ENCODE data around the gene TF.
"Not testable (repeated sequence)": the region's sequence is repeated elsewhere in the genome, so short reads cannot be mapped to it uniquely, and the experiment has no call there.

Gene TF

GRCh38 chr3:133779626-133780203, 33.5 kb downstream of the TF start:
- Histone ChIP-seq H2BK15ac (ENCODE audit: low read depth, poor library complexity, severe bottlenecking) (no peak overlapping the region), H2BK5ac (ENCODE audit: low read depth, low read length, poor library complexity, severe bottlenecking) (no peak overlapping the region), H3K4me2 (ENCODE audit: low read length, poor library complexity, severe bottlenecking) (no peak overlapping the region), H2AK5ac (ENCODE audit: low read length, severe bottlenecking) (no peak overlapping the region), H3K18ac (ENCODE audit: low read depth in 1 of 2, low read length in 2 of 2) (no peak overlapping the region), H3K14ac (ENCODE audit: low read length in 2 of 2) (no peak overlapping the region), H3K4me1 (ENCODE audit: control insufficient read depth, insufficient read depth, low read depth, low read length) (no peaks in the 10 kb centered on the region), H3K4ac (ENCODE audit: low read depth in 1 of 2, low read length in 2 of 2) (no peak overlapping the region), H3K27ac (ENCODE audit: low read length, poor library complexity, severe bottlenecking) (no peak overlapping the region), H4K91ac (ENCODE audit: low read length) (no peak overlapping the region), H3K27me3 (ENCODE audit: control insufficient read depth in 1 of 2, insufficient read depth in 1 of 2, low read length in 2 of 2) (peaks cover 10 to 11% of the 10 kb centered on the region in 2 experiments), H2AFZ (ENCODE audit: low read depth, low read length) (no peak overlapping the region), H2BK12ac (ENCODE audit: low read length in 2 of 2) (no peak overlapping the region), H3K23ac (ENCODE audit: low read length in 2 of 2) (no peak overlapping the region), H3K79me1 (replicated peaks; ENCODE audit: low read length, poor library complexity, severe bottlenecking) (no peaks in the 10 kb centered on the region), H3K9me3 (ENCODE audit: control insufficient read depth, low read length) (no peaks in the 10 kb centered on the region), H3K36me3 (ENCODE audit: control insufficient read depth in 1 of 2, insufficient read depth in 2 of 2, low read depth in 1 of 2, low read length in 2 of 2) (no peaks in the 10 kb centered on the region), H3K4me3 (ENCODE audit: insufficient read depth in 1 of 2, low read depth in 1 of 2, low read length in 2 of 2) (no peak overlapping the region), H4K8ac (ENCODE audit: low read length) (no peak overlapping the region), H2BK120ac (ENCODE audit: low read depth, low read length) (no peak overlapping the region), H3K9ac (ENCODE audit: low read length) (no peak overlapping the region)
- no peak for DNase-seq
- WGBS: 63% methylated on average over 4 of the region's 4 CpGs

- not testable (repeated sequence) for H3K36me3 ChIP-seq (ENCODE audit: control insufficient read depth in 1 of 2, insufficient read depth in 2 of 2, low read depth in 1 of 2, low read length in 2 of 2); H3K4me2 ChIP-seq (ENCODE audit: low read length, poor library complexity, severe bottlenecking); H3K9me3 ChIP-seq (ENCODE audit: control insufficient read depth, low read length); H3K4me3 ChIP-seq (ENCODE audit: insufficient read depth in 1 of 2, low read depth in 1 of 2, low read length in 2 of 2); H3K23ac ChIP-seq (ENCODE audit: low read length in 2 of 2); H2AK5ac ChIP-seq (ENCODE audit: low read length, severe bottlenecking); H3K4me1 ChIP-seq (ENCODE audit: control insufficient read depth, insufficient read depth, low read depth, low read length); H3K9ac ChIP-seq (ENCODE audit: low read length); H4K8ac ChIP-seq (ENCODE audit: low read length); DNase-seq; H2BK15ac ChIP-seq (ENCODE audit: low read depth, poor library complexity, severe bottlenecking); H3K14ac ChIP-seq (ENCODE audit: low read length in 2 of 2); H2AFZ ChIP-seq (ENCODE audit: low read depth, low read length); H3K18ac ChIP-seq (ENCODE audit: low read depth in 1 of 2, low read length in 2 of 2); H3K79me1 ChIP-seq (replicated peaks; ENCODE audit: low read length, poor library complexity, severe bottlenecking); H2BK12ac ChIP-seq (ENCODE audit: low read length in 2 of 2); H4K91ac ChIP-seq (ENCODE audit: low read length); H3K27ac ChIP-seq (ENCODE audit: low read length, poor library complexity, severe bottlenecking); H3K4ac ChIP-seq (ENCODE audit: low read depth in 1 of 2, low read length in 2 of 2); H2BK5ac ChIP-seq (ENCODE audit: low read depth, low read length, poor library complexity, severe bottlenecking); H2BK120ac ChIP-seq (ENCODE audit: low read depth, low read length)
- H3K27me3 ChIP-seq (ENCODE audit: control insufficient read depth in 1 of 2, insufficient read depth in 1 of 2, low read length in 2 of 2): peaks cover 10 to 11% of the 10 kb centered on the region in 2 experiments
- WGBS: 68% methylated on average over 5 of the region's 6 CpGs
Measured at GRCh38 chr3:133780756-133781155, 34.6 kb downstream of the TF start.

GRCh38 chr3:133781570-133781969, 35.4 kb downstream of the TF start:
- Histone ChIP-seq H3K36me3 (ENCODE audit: control insufficient read depth in 1 of 2, insufficient read depth in 2 of 2, low read depth in 1 of 2, low read length in 2 of 2) (no peaks in the 10 kb centered on the region), H3K4me3 (ENCODE audit: insufficient read depth in 1 of 2, low read depth in 1 of 2, low read length in 2 of 2) (no peak overlapping the region), H3K23ac (ENCODE audit: low read length in 2 of 2) (no peak overlapping the region), H3K14ac (ENCODE audit: low read length in 2 of 2) (no peak overlapping the region), H3K9me3 (ENCODE audit: control insufficient read depth, low read length) (no peaks in the 10 kb centered on the region), H3K4me1 (ENCODE audit: control insufficient read depth, insufficient read depth, low read depth, low read length) (no peaks in the 10 kb centered on the region), H3K27me3 (ENCODE audit: control insufficient read depth in 1 of 2, insufficient read depth in 1 of 2, low read length in 2 of 2) (peaks cover 10 to 11% of the 10 kb centered on the region in 2 experiments), H3K27ac (ENCODE audit: low read length, poor library complexity, severe bottlenecking) (no peak overlapping the region), H2AK5ac (ENCODE audit: low read length, severe bottlenecking) (no peak overlapping the region), H2AFZ (ENCODE audit: low read depth, low read length) (no peak overlapping the region), H4K91ac (ENCODE audit: low read length) (no peak overlapping the region), H3K18ac (ENCODE audit: low read depth in 1 of 2, low read length in 2 of 2) (no peak overlapping the region), H4K8ac (ENCODE audit: low read length) (no peak overlapping the region), H3K4me2 (ENCODE audit: low read length, poor library complexity, severe bottlenecking) (no peak overlapping the region), H2BK120ac (ENCODE audit: low read depth, low read length) (no peak overlapping the region), H2BK15ac (ENCODE audit: low read depth, poor library complexity, severe bottlenecking) (no peak overlapping the region), H3K4ac (ENCODE audit: low read depth in 1 of 2, low read length in 2 of 2) (no peak overlapping the region), H3K9ac (ENCODE audit: low read length) (no peak overlapping the region), H3K79me1 (replicated peaks; ENCODE audit: low read length, poor library complexity, severe bottlenecking) (no peaks in the 10 kb centered on the region), H2BK5ac (ENCODE audit: low read depth, low read length, poor library complexity, severe bottlenecking) (no peak overlapping the region), H2BK12ac (ENCODE audit: low read length in 2 of 2) (no peak overlapping the region)
- DNase-seq: no peak

- H3K18ac ChIP-seq (ENCODE audit: low read depth in 1 of 2, low read length in 2 of 2): no peak overlapping the region
- WGBS: 100% methylated on average over 1 of the region's 2 CpGs
Measured at GRCh38 chr3:133782454-133782853, 36.3 kb downstream of the TF start.

More at GRCh38 chr3:133782454-133782853, 36.3 kb downstream of the TF start:
- no peak overlapping the region for H4K91ac ChIP-seq (ENCODE audit: low read length)
- H3K79me1 ChIP-seq (replicated peaks; ENCODE audit: low read length, poor library complexity, severe bottlenecking): no peaks in the 10 kb centered on the region
- DNase-seq: no peak
- H3K36me3 ChIP-seq (ENCODE audit: control insufficient read depth in 1 of 2, insufficient read depth in 2 of 2, low read depth in 1 of 2, low read length in 2 of 2): no peaks in the 10 kb centered on the region
- H2BK12ac ChIP-seq (ENCODE audit: low read length in 2 of 2): no peak overlapping the region
- peaks cover 5 to 10% of the 10 kb centered on the region in 2 experiments for H3K27me3 ChIP-seq (ENCODE audit: control insufficient read depth in 1 of 2, insufficient read depth in 1 of 2, low read length in 2 of 2)
- no peak overlapping the region for H3K9ac ChIP-seq (ENCODE audit: low read length)
- H2AFZ ChIP-seq (ENCODE audit: low read depth, low read length): no peak overlapping the region
- H2BK5ac ChIP-seq (ENCODE audit: low read depth, low read length, poor library complexity, severe bottlenecking): no peak overlapping the region
- no peak overlapping the region for H3K14ac ChIP-seq (ENCODE audit: low read length in 2 of 2)
- no peak overlapping the region for H3K4ac ChIP-seq (ENCODE audit: low read depth in 1 of 2, low read length in 2 of 2)
- no peak overlapping the region for H3K23ac ChIP-seq (ENCODE audit: low read length in 2 of 2)
- H4K8ac ChIP-seq (ENCODE audit: low read length): no peak overlapping the region
- no peak overlapping the region for H3K27ac ChIP-seq (ENCODE audit: low read length, poor library complexity, severe bottlenecking)
- H2AK5ac ChIP-seq (ENCODE audit: low read length, severe bottlenecking): no peak overlapping the region
- no peak overlapping the region for H3K4me3 ChIP-seq (ENCODE audit: insufficient read depth in 1 of 2, low read depth in 1 of 2, low read length in 2 of 2)
- no peaks in the 10 kb centered on the region for H3K4me1 ChIP-seq (ENCODE audit: control insufficient read depth, insufficient read depth, low read depth, low read length)
- H2BK120ac ChIP-seq (ENCODE audit: low read depth, low read length): no peak overlapping the region
- H3K4me2 ChIP-seq (ENCODE audit: low read length, poor library complexity, severe bottlenecking): no peak overlapping the region
- no peaks in the 10 kb centered on the region for H3K9me3 ChIP-seq (ENCODE audit: control insufficient read depth, low read length)
- H2BK15ac ChIP-seq (ENCODE audit: low read depth, poor library complexity, severe bottlenecking): no peak overlapping the region

All from mesenchymal stem cell (in vitro differentiated cells and primary cell).